Mesodermal cell (in vitro differentiated cells): ENCODE measurements around the gene CPD.

ENCODE experiments used
- H3K27ac ChIP-seq: 2 replicates; pipeline ENCODE4 v1.7.0; 2013; ENCODE audit warnings: mild to moderate bottlenecking, low read depth, low read length, moderate library complexity; ENCODE audit not compliant: severe bottlenecking
- H3K36me3 ChIP-seq: 2 replicates; pipeline ENCODE4 v1.7.1; 2013; ENCODE audit warnings: mild to moderate bottlenecking, low read length, moderate library complexity; ENCODE audit not compliant: control insufficient read depth, insufficient read depth
- H3K4me1 ChIP-seq: one replicate; pipeline ENCODE4 v1.7.1; 2013; ENCODE audit warnings: mild to moderate bottlenecking, low read length; ENCODE audit not compliant: insufficient read depth, control insufficient read depth, poor library complexity, severe bottlenecking
- H3K4me3 ChIP-seq: 2 replicates; pipeline ENCODE4 v1.7.0; 2013; ENCODE audit warnings: low read length, control low read depth, mild to moderate bottlenecking; ENCODE audit not compliant: insufficient read depth, poor library complexity, severe bottlenecking; ENCODE audit errors: extremely low read depth
- H3K9me3 ChIP-seq: 2 replicates; pipeline ENCODE4 v1.7.1; 2013; ENCODE audit warnings: mild to moderate bottlenecking, low read length, moderate library complexity; ENCODE audit not compliant: control insufficient read depth
- WGBS, 2 experiments: methylation state at CpG; one replicate each; pipeline ENCODE4 v1.1.5; 2013; ENCODE audit warnings: missing lambda C conversion rate in 2 of 2; ENCODE audit not compliant: insufficient coverage in 2 of 2; 5-methylcytosine and 5-hydroxymethylcytosine counted together

CPD gene

GRCh38 chr17:30389756-30390300 lies 11.1 kb downstream of the CPD start:
- 88 to 94% methylated on average over 4 of the region's 6 CpGs for WGBS, 2 experiments
- no peaks in the 10 kb centered on the region for H3K9me3 ChIP-seq
- no peaks in the 10 kb centered on the region for H3K4me1 ChIP-seq
- no peak overlapping the region for H3K4me3 ChIP-seq
- peaks cover 55% of the 10 kb centered on the region for H3K36me3 ChIP-seq
- no peak overlapping the region for H3K27ac ChIP-seq

- 57% methylated on average over 1 of the region's 2 CpGs; no CpG with 5 or more reads in 1 of the 2 experiments for WGBS, 2 experiments
- H3K36me3 ChIP-seq, result peaks cover 38% of the 10 kb centered on the region
These were observed 12.8 kb downstream of the CPD start for GRCh38 chr17:30391534-30391933.

GRCh38 chr17:30393491-30393890 lies 14.8 kb downstream of the CPD start:
- Histone ChIP-seq H3K27ac (no peak overlapping the region), H3K4me3 (no peak overlapping the region), H3K9me3 (no peaks in the 10 kb centered on the region), H3K36me3 (peaks cover 19% of the 10 kb centered on the region), H3K4me1 (no peaks in the 10 kb centered on the region)
- no CpG with 5 or more reads among the region's 4 CpGs for WGBS, 2 experiments

More at GRCh38 chr17:30391534-30391933, 12.8 kb downstream of the CPD start:
- Histone ChIP-seq H3K4me3 (no peak overlapping the region), H3K4me1 (no peaks in the 10 kb centered on the region), H3K27ac (no peak overlapping the region), H3K9me3 (no peaks in the 10 kb centered on the region)

GRCh38 chr17:30393911-30394867 lies 15.5 kb downstream of the CPD start:
- no peak overlapping the region for H3K27ac ChIP-seq
- H3K36me3 ChIP-seq, result peaks cover 16% of the 10 kb centered on the region
- no peak overlapping the region for H3K4me3 ChIP-seq
- H3K4me1 ChIP-seq, result no peaks in the 10 kb centered on the region
- H3K9me3 ChIP-seq, result no peaks in the 10 kb centered on the region
- WGBS, 2 experiments, result 84 to 100% methylated on average over 4 of the region's 6 CpGs

GRCh38 chr17:30395398-30396022 lies 16.8 kb downstream of the CPD start:
- peaks cover 11% of the 10 kb centered on the region for H3K36me3 ChIP-seq
- H3K4me3 ChIP-seq, result no peak overlapping the region
- no peaks in the 10 kb centered on the region for H3K4me1 ChIP-seq
- no peak overlapping the region for H3K27ac ChIP-seq
- H3K9me3 ChIP-seq, result no peaks in the 10 kb centered on the region
- no CpG with 5 or more reads among the region's 2 CpGs for WGBS, 2 experiments

- Histone ChIP-seq H3K36me3 (peaks cover 5% of the 10 kb centered on the region), H3K9me3 (no peaks in the 10 kb centered on the region), H3K27ac (no peak overlapping the region), H3K4me1 (no peaks in the 10 kb centered on the region), H3K4me3 (no peak overlapping the region)
- no CpG with 5 or more reads among the region's 1 CpG for WGBS, 2 experiments
These were observed 17.4 kb downstream of the CPD start for GRCh38 chr17:30396129-30396528.

- WGBS, 2 experiments, result 75 to 83% methylated on average over 1 to 2 of the region's 4 CpGs
- Histone ChIP-seq H3K36me3 (peaks cover 3% of the 10 kb centered on the region), H3K27ac (no peak overlapping the region), H3K9me3 (no peaks in the 10 kb centered on the region), H3K4me1 (no peaks in the 10 kb centered on the region), H3K4me3 (no peak overlapping the region)
These were observed 17.9 kb downstream of the CPD start for GRCh38 chr17:30396612-30397011.

- H3K27ac ChIP-seq, result no peak overlapping the region
- H3K9me3 ChIP-seq, result no peaks in the 10 kb centered on the region
- no peak overlapping the region for H3K4me3 ChIP-seq
- no CpG with 5 or more reads among the region's 1 CpG for WGBS, 2 experiments
- H3K36me3 ChIP-seq, result peaks cover 8% of the 10 kb centered on the region
- no peaks in the 10 kb centered on the region for H3K4me1 ChIP-seq
These were observed 19.8 kb downstream of the CPD start for GRCh38 chr17:30398328-30399041.

GRCh38 chr17:30401097-30401496 lies 22.4 kb downstream of the CPD start:
- Histone ChIP-seq H3K9me3 (no peaks in the 10 kb centered on the region), H3K4me3 (no peak overlapping the region), H3K4me1 (no peaks in the 10 kb centered on the region), H3K27ac (no peak overlapping the region), H3K36me3 (peaks cover 6% of the 10 kb centered on the region)
- 90 to 100% methylated on average over 1 of the region's 1 CpG for WGBS, 2 experiments

- H3K36me3 ChIP-seq, result peaks cover 8% of the 10 kb centered on the region
- H3K27ac ChIP-seq, result no peak overlapping the region
- no peaks in the 10 kb centered on the region for H3K9me3 ChIP-seq
- no peak overlapping the region for H3K4me3 ChIP-seq
- H3K4me1 ChIP-seq, result no peaks in the 10 kb centered on the region
These were observed 26.4 kb downstream of the CPD start for GRCh38 chr17:30405161-30405560.
